HG02938 (cell line): ENCODE results near the gene EFNB3.

ENCODE experiments used
- ATAC-seq: cut with Tn5 transposase; IDR thresholded peaks from one replicate; pipeline ENCODE4 v1.9.1; 2021; ENCODE audit warnings: mild to moderate bottlenecking, moderate library complexity; ENCODE audit not compliant: unreplicated experiment

Gene EFNB3

GRCh38 chr17:7716901-7717755, 12.1 kb downstream of the EFNB3 start, which contains the start of gene DNAH2:
Gene DNAH2 (plus strand): TSS chr17:7717744. CDS start chr17:7719735, 1,991 bp downstream.
- no peak for ATAC-seq

- ATAC-seq, result no peak
Measured at GRCh38 chr17:7717756-7718350, 12.9 kb downstream of the EFNB3 start.

- ATAC-seq, result no peak
Measured at GRCh38 chr17:7719661-7720060, 14.7 kb downstream of the EFNB3 start.

GRCh38 chr17:7720125-7720524, 15.1 kb downstream of the EFNB3 start:
- ATAC-seq, result no peak

- ATAC-seq, result no peak
Measured at GRCh38 chr17:7721612-7722011, 16.6 kb downstream of the EFNB3 start.

- no peak for ATAC-seq
Measured at GRCh38 chr17:7727886-7728285, 22.9 kb downstream of the EFNB3 start.

GRCh38 chr17:7729816-7730215, 24.8 kb downstream of the EFNB3 start:
- no peak for ATAC-seq

GRCh38 chr17:7732981-7733539, 28.1 kb downstream of the EFNB3 start:
- ATAC-seq, result no peak

GRCh38 chr17:7737601-7738000, 32.6 kb downstream of the EFNB3 start:
- no peak for ATAC-seq

GRCh38 chr17:7739746-7740145, 34.7 kb downstream of the EFNB3 start:
- ATAC-seq, result no peak

GRCh38 chr17:7740481-7741001, 35.5 kb downstream of the EFNB3 start:
- ATAC-seq, result no peak

- no peak for ATAC-seq
Measured at GRCh38 chr17:7742729-7743128, 37.7 kb downstream of the EFNB3 start.

- no peak for ATAC-seq
Measured at GRCh38 chr17:7744416-7744815, 39.4 kb downstream of the EFNB3 start.

- no peak for ATAC-seq
Measured at GRCh38 chr17:7745748-7746470, 40.9 kb downstream of the EFNB3 start.

- no peak for ATAC-seq
Measured at GRCh38 chr17:7747635-7748071, 42.7 kb downstream of the EFNB3 start.

GRCh38 chr17:7748076-7748775, 43.2 kb downstream of the EFNB3 start:
- no peak for ATAC-seq

GRCh38 chr17:7750321-7750821, 45.4 kb downstream of the EFNB3 start:
- ATAC-seq, result no peak

GRCh38 chr17:7754656-7755055, 49.7 kb downstream of the EFNB3 start:
- ATAC-seq, result no peak

GRCh38 chr17:7755095-7755890, 50.3 kb downstream of the EFNB3 start:
- no peak for ATAC-seq
